PFSK-1 (cell line): ENCODE measurements around the gene POLA2.

Experiments used
- FOXP2 ChIP-seq: optimal IDR thresholded peaks from 2 replicates; pipeline ENCODE3; 2011; ENCODE audit warnings: borderline replicate concordance, control low read depth, inconsistent platforms; ENCODE audit not compliant: insufficient read depth; ENCODE audit errors: extremely low read length, extremely low read depth
- POLR2AphosphoS5 ChIP-seq: IDR thresholded peaks from 2 replicates; pipeline ENCODE4 v1.6.1; 2012; ENCODE audit warnings: low read depth, mild to moderate bottlenecking, control low read depth, low read length, moderate library complexity
- REST ChIP-seq, 2 experiments: IDR thresholded peaks; 2 replicates each; pipeline versions ENCODE4 v1.6.1 to v1.8.0; 2011 to 2012; ENCODE audit warnings: low read depth in 2 of 2, low read length in 2 of 2, control low read depth in 1 of 2, inconsistent platforms in 1 of 2, mild to moderate bottlenecking in 1 of 2, moderate library complexity in 1 of 2; ENCODE audit not compliant: insufficient read depth in 1 of 2
- TAF1 ChIP-seq: IDR thresholded peaks from 2 replicates; pipeline ENCODE4 v1.6.1; 2012; ENCODE audit warnings: low read length, control low read depth, borderline replicate concordance; ENCODE audit not compliant: insufficient read depth

- no peak for TF ChIP-seq REST (IDR thresholded peaks at IDR 0.05; ENCODE audit: insufficient read depth in 1 of 2, low read depth in 2 of 2, low read length in 2 of 2)
- no peak for TF ChIP-seq FOXP2
- no peak for TF ChIP-seq POLR2AphosphoS5
- TF ChIP-seq TAF1: no peak
Measured at GRCh38 chr11:65317025-65317786, 55.4 kb downstream of the POLA2 start.
